ENCODE data around the gene ATAD5.

Gene ATAD5

GRCh38 chr17:30827082-30827481 is 4.7 kb upstream of the ATAD5 start:
- DNase-seq (ENCODE audit: extremely low read depth, low read depth): no peak
- no peak for TF ChIP-seq CTCF (IDR thresholded peaks at IDR 0.05; ENCODE audit: low read depth, low read length)

- no peak for DNase-seq (ENCODE audit: extremely low read depth, low read depth)
Observed at GRCh38 chr17:30829022-30829421, 2.7 kb upstream of the ATAD5 start.

GRCh38 chr17:30831257-30831656 is 509 bp upstream of the ATAD5 start:
- TF ChIP-seq CTCF (IDR thresholded peaks at IDR 0.05; ENCODE audit: low read depth, low read length): no peak
- DNase-seq (ENCODE audit: extremely low read depth, low read depth): no peak

More at GRCh38 chr17:30829022-30829421, 2.7 kb upstream of the ATAD5 start:
- no peak for TF ChIP-seq CTCF (IDR thresholded peaks at IDR 0.05; ENCODE audit: low read depth, low read length)

GRCh38 chr17:30832438-30833124 is 815 bp downstream of the ATAD5 start:
- no peak for TF ChIP-seq CTCF (IDR thresholded peaks at IDR 0.05; ENCODE audit: low read depth, low read length)
- no peak for DNase-seq (ENCODE audit: extremely low read depth, low read depth)

- no peak for DNase-seq (ENCODE audit: extremely low read depth, low read depth)
- no peak for TF ChIP-seq CTCF (IDR thresholded peaks at IDR 0.05; ENCODE audit: low read depth, low read length)
Observed at GRCh38 chr17:30838202-30838807, 6.5 kb downstream of the ATAD5 start.

GRCh38 chr17:30840771-30841170 is 9.0 kb downstream of the ATAD5 start:
- DNase-seq (ENCODE audit: extremely low read depth, low read depth): no peak
- no peak for TF ChIP-seq CTCF (IDR thresholded peaks at IDR 0.05; ENCODE audit: low read depth, low read length)

GRCh38 chr17:30848021-30848420 is 16.3 kb downstream of the ATAD5 start:
- no peak for TF ChIP-seq CTCF (IDR thresholded peaks at IDR 0.05; ENCODE audit: low read depth, low read length)
- DNase-seq (ENCODE audit: extremely low read depth, low read depth): no peak
